GM12801 (cell line): ENCODE measurements around the gene TNS4.

ENCODE experiments used
- TF ChIP-seq, protein P1 (sequence below): IDR thresholded peaks from one replicate; pipeline ENCODE4 v1.5.1; 2011; ENCODE audit warnings: control low read depth; ENCODE audit not compliant: insufficient read length; ENCODE audit errors: extremely low read depth

Gene TNS4

DNA sequence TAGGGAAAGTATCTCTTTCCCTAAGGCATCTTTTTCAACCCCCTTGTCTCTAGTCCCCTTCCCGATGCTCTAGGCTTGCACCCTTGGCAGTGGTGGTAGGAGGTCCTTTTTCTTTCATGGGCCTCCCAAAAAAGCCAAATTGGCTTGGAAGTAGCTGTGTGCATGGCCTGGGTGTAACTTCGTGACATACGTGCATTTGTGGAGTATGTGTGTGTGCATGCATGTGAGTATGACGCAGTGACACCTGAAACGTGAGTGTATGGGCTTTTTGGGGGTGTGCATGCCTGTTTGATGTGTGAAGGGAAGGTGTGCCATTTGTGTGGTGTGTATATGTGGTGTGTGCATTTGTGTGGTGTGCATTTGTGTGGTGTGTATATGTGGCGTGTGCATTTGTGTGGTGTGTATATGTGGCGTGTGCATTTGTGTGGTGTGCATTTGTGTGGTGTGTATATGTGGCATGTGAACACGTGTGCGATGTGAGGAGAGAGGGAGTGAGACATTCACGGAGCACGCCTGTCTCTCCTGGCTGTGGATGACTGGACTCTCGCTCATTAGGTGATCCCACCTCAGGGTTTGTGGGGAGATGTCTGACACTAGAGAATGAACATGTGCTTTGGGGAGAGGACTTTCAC is 42.5 kb downstream of the TNS4 start:
- TF ChIP-seq, protein P1, sequence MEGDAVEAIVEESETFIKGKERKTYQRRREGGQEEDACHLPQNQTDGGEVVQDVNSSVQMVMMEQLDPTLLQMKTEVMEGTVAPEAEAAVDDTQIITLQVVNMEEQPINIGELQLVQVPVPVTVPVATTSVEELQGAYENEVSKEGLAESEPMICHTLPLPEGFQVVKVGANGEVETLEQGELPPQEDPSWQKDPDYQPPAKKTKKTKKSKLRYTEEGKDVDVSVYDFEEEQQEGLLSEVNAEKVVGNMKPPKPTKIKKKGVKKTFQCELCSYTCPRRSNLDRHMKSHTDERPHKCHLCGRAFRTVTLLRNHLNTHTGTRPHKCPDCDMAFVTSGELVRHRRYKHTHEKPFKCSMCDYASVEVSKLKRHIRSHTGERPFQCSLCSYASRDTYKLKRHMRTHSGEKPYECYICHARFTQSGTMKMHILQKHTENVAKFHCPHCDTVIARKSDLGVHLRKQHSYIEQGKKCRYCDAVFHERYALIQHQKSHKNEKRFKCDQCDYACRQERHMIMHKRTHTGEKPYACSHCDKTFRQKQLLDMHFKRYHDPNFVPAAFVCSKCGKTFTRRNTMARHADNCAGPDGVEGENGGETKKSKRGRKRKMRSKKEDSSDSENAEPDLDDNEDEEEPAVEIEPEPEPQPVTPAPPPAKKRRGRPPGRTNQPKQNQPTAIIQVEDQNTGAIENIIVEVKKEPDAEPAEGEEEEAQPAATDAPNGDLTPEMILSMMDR, result no peak

DNA sequence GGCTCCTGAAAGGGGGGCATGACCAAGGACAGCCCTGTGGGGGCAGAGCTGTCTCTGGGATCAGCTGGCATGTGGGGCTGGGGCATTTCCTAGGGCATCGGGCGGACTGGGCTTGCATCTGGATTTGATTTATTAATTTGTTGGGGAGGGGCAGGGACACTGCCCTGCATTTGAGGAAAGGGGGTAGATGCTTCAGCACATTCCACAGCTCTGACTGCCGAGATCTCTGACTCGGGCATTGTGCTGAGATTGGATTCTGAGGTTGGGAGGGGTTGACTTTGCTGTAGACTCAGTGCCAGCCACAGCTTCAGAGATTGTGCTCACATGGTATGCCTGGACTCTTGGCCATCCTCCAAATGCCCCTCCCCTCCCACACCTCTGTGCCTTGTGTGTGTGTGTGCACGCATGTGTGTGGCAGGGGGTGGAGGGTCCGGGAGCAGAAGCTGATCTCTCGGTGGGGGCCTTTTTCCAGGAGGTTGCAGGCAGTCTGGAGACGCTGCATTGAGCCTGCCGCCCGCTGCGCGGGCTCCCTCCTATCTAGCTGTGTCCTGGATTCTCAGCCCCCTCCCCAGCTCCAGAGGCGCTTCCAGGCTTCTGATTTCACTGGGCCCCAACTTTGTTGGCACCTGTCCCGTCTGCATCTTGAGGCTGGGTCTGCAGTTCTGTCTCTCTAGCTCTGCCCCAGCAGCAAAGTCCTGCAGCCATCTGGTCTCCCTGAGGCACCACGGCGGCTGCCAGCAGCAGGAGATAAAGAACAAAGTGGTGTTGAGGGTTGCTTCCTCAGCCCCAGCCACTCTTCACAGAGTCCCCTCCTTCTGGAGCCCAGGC is 43.2 kb downstream of the TNS4 start:
- TF ChIP-seq, protein P1, result no peak

DNA sequence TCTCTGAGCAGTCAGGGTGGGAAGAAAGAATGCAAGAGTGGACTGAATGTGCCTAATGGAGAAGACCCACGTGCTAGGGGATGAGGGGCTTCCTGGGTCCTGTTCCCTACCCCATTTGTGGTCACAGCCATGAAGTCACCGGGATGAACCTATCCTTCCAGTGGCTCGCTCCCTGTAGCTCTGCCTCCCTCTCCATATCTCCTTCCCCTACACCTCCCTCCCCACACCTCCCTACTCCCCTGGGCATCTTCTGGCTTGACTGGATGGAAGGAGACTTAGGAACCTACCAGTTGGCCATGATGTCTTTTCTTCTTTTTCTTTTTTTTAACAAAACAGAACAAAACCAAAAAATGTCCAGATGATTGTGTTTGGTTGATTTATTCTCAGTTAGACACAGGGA is 44.1 kb downstream of the TNS4 start:
- TF ChIP-seq, protein P1, result no peak

DNA sequence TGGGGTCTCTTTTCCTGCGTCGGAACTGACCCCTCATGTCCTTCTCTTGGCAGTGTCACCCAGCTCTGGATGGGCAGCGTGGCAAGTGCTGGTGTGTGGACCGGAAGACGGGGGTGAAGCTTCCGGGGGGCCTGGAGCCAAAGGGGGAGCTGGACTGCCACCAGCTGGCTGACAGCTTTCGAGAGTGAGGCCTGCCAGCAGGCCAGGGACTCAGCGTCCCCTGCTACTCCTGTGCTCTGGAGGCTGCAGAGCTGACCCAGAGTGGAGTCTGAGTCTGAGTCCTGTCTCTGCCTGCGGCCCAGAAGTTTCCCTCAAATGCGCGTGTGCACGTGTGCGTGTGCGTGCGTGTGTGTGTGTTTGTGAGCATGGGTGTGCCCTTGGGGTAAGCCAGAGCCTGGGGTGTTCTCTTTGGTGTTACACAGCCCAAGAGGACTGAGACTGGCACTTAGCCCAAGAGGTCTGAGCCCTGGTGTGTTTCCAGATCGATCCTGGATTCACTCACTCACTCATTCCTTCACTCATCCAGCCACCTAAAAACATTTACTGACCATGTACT is 44.9 kb downstream of the TNS4 start:
- TF ChIP-seq, protein P1, result no peak

DNA sequence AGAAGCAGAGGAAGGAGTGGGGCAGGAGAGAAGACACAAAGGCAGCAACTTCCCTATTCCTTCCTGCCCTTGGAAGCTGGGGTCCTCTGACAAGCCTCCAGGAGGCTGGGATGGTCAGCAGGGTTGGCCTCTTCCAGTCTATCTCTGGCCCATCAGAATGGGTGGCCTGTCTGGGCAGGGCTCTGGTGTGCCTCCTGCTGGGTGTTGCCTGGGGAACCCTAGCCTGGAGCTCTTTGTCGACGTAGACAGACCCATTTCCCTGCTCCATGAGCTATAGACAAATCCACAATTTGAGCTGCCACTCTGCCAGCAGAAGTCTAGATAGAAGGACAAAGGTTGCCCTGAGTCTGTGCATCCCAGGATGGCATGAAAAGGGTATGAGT is 46.8 kb downstream of the TNS4 start:
- TF ChIP-seq, protein P1, result no peak

DNA sequence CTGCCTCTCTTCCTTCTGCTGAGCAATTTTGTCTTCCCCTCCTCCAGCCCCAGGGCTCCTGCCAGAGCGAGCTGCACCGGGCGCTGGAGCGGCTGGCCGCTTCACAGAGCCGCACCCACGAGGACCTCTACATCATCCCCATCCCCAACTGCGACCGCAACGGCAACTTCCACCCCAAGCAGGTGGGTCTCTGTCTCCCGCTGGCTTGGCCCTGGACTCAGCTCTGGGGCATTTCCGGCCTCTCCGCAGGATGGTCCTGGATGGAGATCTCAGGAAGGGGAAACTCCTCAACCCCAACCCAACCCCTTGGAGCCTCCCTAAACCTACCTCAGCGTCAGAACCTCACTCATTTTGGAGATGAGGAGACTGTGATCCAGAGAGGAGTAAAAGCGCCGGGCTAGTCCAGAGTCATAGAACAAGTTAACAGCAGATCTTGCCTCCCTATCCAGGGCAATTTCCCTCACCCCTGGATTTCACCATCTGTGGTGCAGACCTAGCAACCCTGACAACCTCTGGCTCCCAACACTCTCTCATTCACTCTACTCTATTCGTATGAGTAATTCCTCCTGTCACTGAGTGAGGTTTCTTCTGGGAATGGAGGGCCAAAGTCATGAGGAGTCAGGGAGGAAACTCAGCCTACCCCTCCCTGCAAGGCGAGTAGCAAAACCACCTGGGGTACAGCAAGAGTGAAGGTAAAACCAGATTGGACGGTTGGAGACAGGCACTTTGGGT is 47.4 kb downstream of the TNS4 start:
- TF ChIP-seq, protein P1, result no peak

DNA sequence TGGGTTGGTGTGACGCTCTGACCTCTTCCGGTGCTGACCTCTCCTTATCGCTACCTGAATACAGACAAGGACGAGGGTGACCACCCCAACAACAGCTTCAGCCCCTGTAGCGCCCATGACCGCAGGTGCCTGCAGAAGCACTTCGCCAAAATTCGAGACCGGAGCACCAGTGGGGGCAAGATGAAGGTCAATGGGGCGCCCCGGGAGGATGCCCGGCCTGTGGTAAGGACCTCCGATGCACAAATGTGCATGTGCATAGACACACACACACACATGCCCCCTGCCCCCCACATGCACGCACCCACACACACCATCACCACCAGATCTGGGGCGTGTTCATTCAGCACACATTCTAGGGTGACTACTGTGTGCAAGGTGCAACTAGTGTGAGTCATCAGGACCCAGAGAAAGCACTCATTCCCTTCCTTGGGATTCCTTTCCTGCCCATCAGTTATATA is 48.5 kb downstream of the TNS4 start:
- TF ChIP-seq, protein P1, result no peak
